ENCODE data around the gene REC8. TPM values are rescaled to one million over a fixed set of nuclear protein-coding genes. Genes with fewer than 3 reads are reported as not detected.

Gene REC8
- total RNA-seq, 1 donor from 2014 or later: 69.2 TPM

DNA sequence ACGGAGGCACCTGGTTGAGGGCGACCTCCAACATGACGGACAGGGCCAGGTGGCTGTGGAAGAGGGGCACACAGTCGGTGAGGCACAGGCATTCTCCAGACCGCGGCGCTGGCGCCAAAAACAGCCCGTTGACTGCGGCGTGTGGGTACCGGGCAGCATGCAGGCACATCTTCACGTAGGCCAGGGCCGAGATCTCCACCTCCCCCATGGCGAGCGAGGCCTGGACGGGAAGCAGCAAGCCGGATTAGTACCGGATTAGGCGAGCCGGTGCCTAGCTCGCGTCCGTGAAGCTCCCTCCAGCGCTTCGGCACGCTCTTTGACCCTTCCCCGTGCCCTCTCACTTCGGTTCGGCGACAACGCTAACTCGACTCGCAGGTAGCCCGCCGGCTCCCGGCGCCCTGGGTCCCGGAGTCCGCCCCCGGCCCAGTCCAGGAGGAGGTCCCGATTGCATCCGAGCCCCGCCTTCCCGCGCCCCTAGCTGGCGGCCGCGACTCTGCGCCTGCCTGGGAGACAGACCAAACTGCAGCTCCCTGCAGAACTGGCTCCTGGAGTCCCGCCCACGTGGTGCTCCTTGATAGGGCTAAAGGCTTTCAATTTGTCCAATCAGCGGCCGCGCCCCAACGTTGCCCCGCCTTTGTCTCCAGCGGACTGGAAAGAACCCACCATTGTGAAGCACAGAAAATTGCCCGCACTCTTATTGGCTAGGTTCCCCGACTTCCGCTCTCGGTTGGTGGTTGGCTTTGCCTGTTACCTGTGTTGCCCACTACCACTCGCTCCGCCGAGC, 30.6 kb upstream of the REC8 start, which contains the start of gene EMC9:
TSS of gene EMC9 (minus strand) at position 495 of the 784 bp plus-strand sequence. CDS start at position 208, 287 bp downstream.
- peak; percentile 98 for DNase-seq (ENCODE audit: low read depth)
- H3K27me3 ChIP-seq (ENCODE audit: control insufficient read depth, insufficient read depth, low read length): no peaks in the 10 kb centered on the region
- H3K4me3 ChIP-seq (ENCODE audit: low read depth, low read length): peak within 1 kb of the TSS; percentile 91
- peaks cover 2% of the 10 kb centered on the region for H3K36me3 ChIP-seq (ENCODE audit: control insufficient read depth, insufficient read depth, low read length)
- peak; percentile 35 for TF ChIP-seq CTCF (IDR thresholded peaks at IDR 0.05; ENCODE audit: insufficient read depth, low read length, poor library complexity, severe bottlenecking)

DNA sequence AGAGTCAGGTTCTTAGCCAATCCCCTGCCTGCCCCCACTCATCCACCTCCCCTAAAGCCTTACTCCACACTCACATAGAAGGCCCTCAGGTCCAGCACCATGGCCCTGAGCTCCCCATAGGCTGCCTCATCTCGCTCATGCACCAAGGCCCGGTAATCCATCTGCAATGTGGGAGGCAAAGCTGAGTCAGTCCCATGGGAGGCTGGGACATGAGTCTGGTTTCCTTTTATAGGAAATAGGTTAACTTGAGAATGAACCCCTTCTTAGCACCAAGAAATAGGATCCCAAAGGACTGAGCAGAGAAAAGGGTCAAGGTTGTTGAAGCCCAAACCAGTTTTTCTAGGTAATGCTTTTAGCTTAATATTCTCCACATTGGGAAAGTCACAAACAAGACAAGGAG, 28.4 kb upstream of the REC8 start:
- Histone ChIP-seq H3K27me3 (ENCODE audit: control insufficient read depth, insufficient read depth, low read length) (no peaks in the 10 kb centered on the region), H3K36me3 (ENCODE audit: control insufficient read depth, insufficient read depth, low read length) (peaks cover 2% of the 10 kb centered on the region), H3K4me3 (ENCODE audit: low read depth, low read length) (no peak overlapping the region)
- DNase-seq (ENCODE audit: low read depth): no peak
- TF ChIP-seq CTCF (IDR thresholded peaks at IDR 0.05; ENCODE audit: insufficient read depth, low read length, poor library complexity, severe bottlenecking): no peak

GRCh38 chr14:24144451-24144850, 27.4 kb upstream of the REC8 start:
- no peaks in the 10 kb centered on the region for H3K36me3 ChIP-seq (ENCODE audit: control insufficient read depth, insufficient read depth, low read length)
- DNase-seq (ENCODE audit: low read depth): no peak
- H3K27me3 ChIP-seq (ENCODE audit: control insufficient read depth, insufficient read depth, low read length): no peaks in the 10 kb centered on the region
- H3K4me3 ChIP-seq (ENCODE audit: low read depth, low read length): no peak overlapping the region
- no peak for TF ChIP-seq CTCF (IDR thresholded peaks at IDR 0.05; ENCODE audit: insufficient read depth, low read length, poor library complexity, severe bottlenecking)

DNA sequence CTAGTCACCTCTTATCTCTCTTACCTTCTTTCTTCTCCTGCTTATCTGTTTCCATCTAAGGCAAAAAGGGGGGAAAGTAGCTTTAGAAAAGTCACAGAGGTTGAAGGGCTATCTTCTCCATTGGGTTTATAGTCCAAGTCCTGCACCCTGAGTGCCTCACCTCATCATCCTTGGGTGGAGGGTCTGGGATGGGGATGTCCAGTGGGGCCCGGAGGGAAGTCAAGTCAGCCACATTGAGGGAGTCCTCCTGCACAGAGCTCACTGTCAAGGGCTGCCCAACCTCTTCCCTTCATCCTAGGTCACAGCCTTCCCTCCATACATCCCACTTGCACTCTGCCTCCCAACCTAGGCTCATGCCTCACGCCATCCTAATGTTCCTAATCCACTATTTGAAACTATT, 26.7 kb upstream of the REC8 start:
- no peaks in the 10 kb centered on the region for H3K27me3 ChIP-seq (ENCODE audit: control insufficient read depth, insufficient read depth, low read length)
- peaks cover 2% of the 10 kb centered on the region for H3K36me3 ChIP-seq (ENCODE audit: control insufficient read depth, insufficient read depth, low read length)
- no peak for TF ChIP-seq CTCF (IDR thresholded peaks at IDR 0.05; ENCODE audit: insufficient read depth, low read length, poor library complexity, severe bottlenecking)
- no peak overlapping the region for H3K4me3 ChIP-seq (ENCODE audit: low read depth, low read length)
- DNase-seq (ENCODE audit: low read depth): no peak

GRCh38 chr14:24145690-24146452, 26.0 kb upstream of the REC8 start:
- TF ChIP-seq CTCF (IDR thresholded peaks at IDR 0.05; ENCODE audit: insufficient read depth, low read length, poor library complexity, severe bottlenecking): no peak
- Histone ChIP-seq H3K36me3 (ENCODE audit: control insufficient read depth, insufficient read depth, low read length) (peaks cover 4% of the 10 kb centered on the region), H3K27me3 (ENCODE audit: control insufficient read depth, insufficient read depth, low read length) (no peaks in the 10 kb centered on the region), H3K4me3 (ENCODE audit: low read depth, low read length) (peak overlapping the region; percentile 89)
- DNase-seq (ENCODE audit: low read depth): no peak

Measured in kidney epithelial cell (primary cell).